Spleen (tissue), 11 donors: Measurements from ENCODE around the gene C11orf54. TPM values are rescaled to one million over a fixed set of nuclear protein-coding genes. Genes with fewer than 3 reads are reported as not detected.

ENCODE experiments used
- DNase-seq: peaks from one replicate; pipeline ENCODE4 v3.0.0-alpha.2; 2020
- H3K27ac ChIP-seq, 8 donors: fragments of 200-600 bp; sonication (generic) in 7 of 8; 1 replicate in 4 of 8; 2 replicates in 4 of 8; pipeline versions ENCODE4 v1.5.0 to v1.8.0; 2016 to 2021; ENCODE audit warnings: inconsistent platforms in 4 of 8, mild to moderate bottlenecking in 4 of 8, moderate library complexity in 1 of 8
- H3K27me3 ChIP-seq, 7 donors: fragments of 200-600 bp; sonication (generic) in 6 of 7; replicated peaks in 1 of 7; 1 replicate in 4 of 7; 2 replicates in 3 of 7; pipeline versions ENCODE4 v1.5.0 to v1.8.0; 2016 to 2021; ENCODE audit warnings: inconsistent platforms in 3 of 7, mild to moderate bottlenecking in 1 of 7
- H3K36me3 ChIP-seq, 6 donors: fragments of 200-600 bp; sonication (generic) in 5 of 6; 1 replicate in 4 of 6; 2 replicates in 2 of 6; pipeline versions ENCODE4 v1.5.0 to v1.8.0; 2016 to 2021; ENCODE audit warnings: inconsistent platforms in 2 of 6
- H3K4me1 ChIP-seq, 6 donors: fragments of 200-600 bp; sonication (generic) in 5 of 6; 1 replicate in 3 of 6; 2 replicates in 3 of 6; pipeline versions ENCODE4 v1.5.0 to v1.8.0; 2016 to 2021; ENCODE audit warnings: inconsistent platforms in 3 of 6
- H3K4me3 ChIP-seq, 8 donors: fragments of 200-600 bp; sonication (generic) in 7 of 8; 1 replicate in 4 of 8; 2 replicates in 4 of 8; pipeline versions ENCODE4 v1.5.0 to v1.8.0; 2016 to 2021; ENCODE audit warnings: inconsistent platforms in 4 of 8, mild to moderate bottlenecking in 4 of 8, moderate library complexity in 2 of 8
- H3K9me3 ChIP-seq, 8 donors: fragments of 200-600 bp; sonication (generic) in 7 of 8; 1 replicate in 4 of 8; 2 replicates in 4 of 8; pipeline versions ENCODE4 v1.5.0 to v1.8.0; 2016 to 2021; ENCODE audit warnings: inconsistent platforms in 4 of 8
- CTCF ChIP-seq, 11 experiments: fragments of 200-600 bp in 7 of 11; fragments of 450-650 bp in 4 of 11; sonication (generic) in 4 of 11; IDR thresholded peaks in 8 of 11; conservative IDR thresholded peaks in 3 of 11; 1 replicate in 7 of 11; 2 replicates in 4 of 11; pipeline versions ENCODE4 v1.4.0 to v1.8.0; 2016 to 2021; ENCODE audit warnings: antibody characterized with exemption in 11 of 11, inconsistent platforms in 4 of 11, mild to moderate bottlenecking in 1 of 11
- POLR2A ChIP-seq, 3 donors: fragments of 450-650 bp; IDR thresholded peaks; one replicate each; pipeline ENCODE4 v1.5.1; 2017; ENCODE audit warnings: antibody characterized with exemption in 3 of 3, mild to moderate bottlenecking in 1 of 3
- POLR2AphosphoS5 ChIP-seq, 3 donors: sonication (generic); formaldehyde crosslinking; IDR thresholded peaks; one replicate each; pipeline ENCODE4 v1.5.1; 2017; ENCODE audit warnings: antibody characterized with exemption in 3 of 3
- WGBS, 5 donors: extraction: QIAGEN DNeasy Blood & Tissue Kit in 3 of 5; methylation state at CpG; one replicate each; pipeline versions ENCODE4 v1.1.5 to v1.1.7; 2013 to 2018; 5-methylcytosine and 5-hydroxymethylcytosine counted together
- intact Hi-C: fragments of 100-400 bp; cut with DNase I; formaldehyde crosslinking; loops from one replicate; pipeline ENCODE4 v1.15.0; 2023; ENCODE audit warnings: low total_unique reads
- polyA plus RNA-seq, 3 donors: library from polyadenylated mRNA; stranded (reverse); fragments of 200-250 nt; gene quantifications; one replicate each; pipeline ENCODE4 v1.2.1, GENCODE V29; 2013
- total RNA-seq, 7 donors: library from RNA; depleted of rRNA in 3 of 7; stranded (reverse); fragments of >200 nt in 3 of 7; fragmentation: NEBNext Ultra II Directional in 4 of 7; extraction: Animal tissue kit (Norgen Biotek cat#: 25700) in 4 of 7; gene quantifications; one replicate each; pipeline versions ENCODE4 v1.1.0 to v1.2.1, GENCODE V29; 2016 to 2021
- donor health status: healthy with polysubstance abuse.
- donor health status: DM: no; HTN: no; CAD: no; lungs with moderate emphysema.
- donor health status: DM: no; HTN: no; CAD: no.
- donor health status: Bipolar disorder and iron deficiency.
- donor health status: healthy.
- donor health status: DM: no; HTN: no; CAD: no.
- donor health status: DM: yes; HTN: yes; CAD: no.

Gene C11orf54
- total and polyA plus RNA-seq, 10 donors, result 10.5 to 36.3 (median 24.9) TPM

- intact Hi-C loops, result no loop called here
- Histone ChIP-seq H3K36me3 (peaks cover 0 to 80% (median 27%) of the 10 kb centered on the region in 6 donors), H3K9me3 (no peaks in the 10 kb centered on the region), H3K27ac (peak overlapping the region in 3 of 8 donors; percentile 37 to 84 (median 78)), H3K4me3 (no peak overlapping the region), H3K27me3 (no peaks in the 10 kb centered on the region), H3K4me1 (peaks cover 11 to 34% (median 17%) of the 10 kb centered on the region in 6 donors)
- 84 to 93% (median 88%) methylated on average over 4 of the region's 4 CpGs for WGBS, 5 donors
- no peak for DNase-seq
- no peak for TF ChIP-seq POLR2A (IDR thresholded peaks at IDR 0.05)
- TF ChIP-seq POLR2AphosphoS5 (IDR thresholded peaks at IDR 0.05), result no peak
- no peak for TF ChIP-seq CTCF (IDR thresholded peaks at IDR 0.05 in 8 of 11, conservative IDR thresholded peaks at IDR 0.05 in 3 of 11)
These were observed 22.2 kb upstream of the C11orf54 start for GRCh38 chr11:93719310-93719709.

- no peak for DNase-seq
- no peaks in the 10 kb centered on the region for H3K9me3 ChIP-seq
- peaks cover 0 to 80% (median 24%) of the 10 kb centered on the region in 6 donors for H3K36me3 ChIP-seq
- no peak for TF ChIP-seq POLR2AphosphoS5 (IDR thresholded peaks at IDR 0.05)
- TF ChIP-seq CTCF (IDR thresholded peaks at IDR 0.05 in 8 of 11, conservative IDR thresholded peaks at IDR 0.05 in 3 of 11), result no peak
- TF ChIP-seq POLR2A (IDR thresholded peaks at IDR 0.05), result no peak
- H3K27ac ChIP-seq, result no peak overlapping the region
- peaks cover 11 to 34% (median 17%) of the 10 kb centered on the region in 6 donors for H3K4me1 ChIP-seq
- no peaks in the 10 kb centered on the region for H3K27me3 ChIP-seq
- 94 to 98% (median 96%) methylated on average over 7 of the region's 7 CpGs for WGBS, 5 donors
- no peak overlapping the region for H3K4me3 ChIP-seq
- intact Hi-C loops, result no loop called here
These were observed 20.9 kb upstream of the C11orf54 start for GRCh38 chr11:93720522-93720921.

- DNase-seq, result no peak
- intact Hi-C loops, result no loop called here
- 92 to 98% (median 98%) methylated on average over 1 of the region's 1 CpG for WGBS, 5 donors
- H3K27ac ChIP-seq, result no peak overlapping the region
- no peak overlapping the region for H3K4me3 ChIP-seq
- peaks cover 0 to 91% (median 43%) of the 10 kb centered on the region in 6 donors for H3K36me3 ChIP-seq
- no peaks in the 10 kb centered on the region for H3K27me3 ChIP-seq
- peaks cover 0 to 11% (median under 1%) of the 10 kb centered on the region in 6 donors for H3K4me1 ChIP-seq
- no peaks in the 10 kb centered on the region for H3K9me3 ChIP-seq
- TF ChIP-seq POLR2AphosphoS5 (IDR thresholded peaks at IDR 0.05) (no peak), POLR2A (IDR thresholded peaks at IDR 0.05) (no peak), CTCF (IDR thresholded peaks at IDR 0.05 in 8 of 11, conservative IDR thresholded peaks at IDR 0.05 in 3 of 11) (no peak)
These were observed 17.4 kb upstream of the C11orf54 start for GRCh38 chr11:93724089-93724488.

- TF ChIP-seq POLR2AphosphoS5 (IDR thresholded peaks at IDR 0.05) (peak in 1 of 3 donors; percentile 43), CTCF (IDR thresholded peaks at IDR 0.05 in 8 of 11, conservative IDR thresholded peaks at IDR 0.05 in 3 of 11) (no peak)
- intact Hi-C loops, result no loop called here
- 52 to 62% (median 57%) methylated on average over 4 of the region's 4 CpGs for WGBS, 5 donors
- H3K27ac ChIP-seq, result peak overlapping the region in 1 of 8 donors; percentile 12
- peaks cover 0 to 100% (median 77%) of the 10 kb centered on the region in 6 donors for H3K36me3 ChIP-seq
- H3K4me1 ChIP-seq, result peaks cover 0 to 4% (median under 1%) of the 10 kb centered on the region in 6 donors
- H3K9me3 ChIP-seq, result no peaks in the 10 kb centered on the region
- DNase-seq, result no peak
- no peak overlapping the region for H3K4me3 ChIP-seq
- no peaks in the 10 kb centered on the region for H3K27me3 ChIP-seq
These were observed 13.3 kb upstream of the C11orf54 start for GRCh38 chr11:93727985-93728791.
